Stimulated activated memory B cell treated with anti-CD40 and anti-IgM and Interleukin-4, amounts not matched to agents 10 μg/mL and 1 μg/mL and 100 μg/mL, for 72 hours (primary cell): ENCODE results near the gene HMX3.

Source experiments
- ATAC-seq: fragments of 150-1000 bp; cut with Tn5 transposase; 2 replicates; pipeline ENCODE4 v1.10.0; 2021
- H3K27ac Mint-ChIP-seq: one replicate; pipeline ENCODE4 v1.8.0; 2022; ENCODE audit warnings: mild to moderate bottlenecking, mixed read lengths
- H3K27me3 Mint-ChIP-seq: one replicate; pipeline ENCODE4 v1.8.0; 2022; ENCODE audit warnings: mixed read lengths
- H3K36me3 Mint-ChIP-seq: one replicate; pipeline ENCODE4 v1.8.0; 2022; ENCODE audit warnings: mixed read lengths
- H3K4me1 Mint-ChIP-seq: one replicate; pipeline ENCODE4 v1.8.0; 2022; ENCODE audit warnings: mixed read lengths
- H3K4me3 Mint-ChIP-seq: one replicate; pipeline ENCODE4 v1.8.0; 2022; ENCODE audit warnings: mild to moderate bottlenecking, moderate library complexity, mixed read lengths
- H3K9me3 Mint-ChIP-seq: one replicate; pipeline ENCODE4 v1.8.0; 2022; ENCODE audit warnings: mixed read lengths

Gene HMX3

DNA sequence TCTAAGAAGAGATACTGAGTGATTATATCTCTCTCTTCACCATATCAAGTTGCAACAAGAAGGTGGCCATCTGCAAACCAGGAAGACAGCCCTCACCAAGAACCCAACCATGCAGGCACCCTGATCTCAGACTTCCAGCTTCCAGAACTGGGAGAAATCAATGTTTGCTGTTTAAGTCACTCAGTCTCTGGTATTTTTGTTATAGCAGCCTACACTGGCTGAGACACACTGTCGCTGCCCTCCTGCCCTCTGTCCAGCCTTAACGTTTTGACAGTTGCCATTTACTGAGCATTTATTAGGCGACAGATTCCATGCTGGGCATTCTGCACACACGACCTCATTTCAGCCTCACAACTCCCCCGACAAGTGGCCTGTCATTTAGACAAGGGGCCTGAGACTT lies 9.5 kb upstream of the HMX3 start:
- Mint-ChIP-seq H3K27me3 (peaks cover 66% of the 10 kb centered on the region), H3K4me3 (no peak overlapping the region), H3K4me1 (no peaks in the 10 kb centered on the region), H3K27ac (no peak overlapping the region), H3K36me3 (no peaks in the 10 kb centered on the region), H3K9me3 (no peaks in the 10 kb centered on the region)
- ATAC-seq, result no peak

GRCh38 chr10:123129618-123130271 lies 6.0 kb upstream of the HMX3 start:
- ATAC-seq, result no peak
- Mint-ChIP-seq H3K27me3 (peaks cover 91% of the 10 kb centered on the region), H3K36me3 (no peaks in the 10 kb centered on the region), H3K9me3 (no peaks in the 10 kb centered on the region), H3K27ac (no peak overlapping the region), H3K4me3 (no peak overlapping the region), H3K4me1 (peaks cover 19% of the 10 kb centered on the region)

- Mint-ChIP-seq H3K4me3 (peak overlapping the region; percentile 48), H3K36me3 (no peaks in the 10 kb centered on the region), H3K27ac (peak overlapping the region; percentile 23), H3K27me3 (peaks cover 80% of the 10 kb centered on the region), H3K9me3 (no peaks in the 10 kb centered on the region), H3K4me1 (peaks cover 28% of the 10 kb centered on the region)
- peak; percentile 67 for ATAC-seq
These were observed 2.9 kb upstream of the HMX3 start for GRCh38 chr10:123132576-123133477.

DNA sequence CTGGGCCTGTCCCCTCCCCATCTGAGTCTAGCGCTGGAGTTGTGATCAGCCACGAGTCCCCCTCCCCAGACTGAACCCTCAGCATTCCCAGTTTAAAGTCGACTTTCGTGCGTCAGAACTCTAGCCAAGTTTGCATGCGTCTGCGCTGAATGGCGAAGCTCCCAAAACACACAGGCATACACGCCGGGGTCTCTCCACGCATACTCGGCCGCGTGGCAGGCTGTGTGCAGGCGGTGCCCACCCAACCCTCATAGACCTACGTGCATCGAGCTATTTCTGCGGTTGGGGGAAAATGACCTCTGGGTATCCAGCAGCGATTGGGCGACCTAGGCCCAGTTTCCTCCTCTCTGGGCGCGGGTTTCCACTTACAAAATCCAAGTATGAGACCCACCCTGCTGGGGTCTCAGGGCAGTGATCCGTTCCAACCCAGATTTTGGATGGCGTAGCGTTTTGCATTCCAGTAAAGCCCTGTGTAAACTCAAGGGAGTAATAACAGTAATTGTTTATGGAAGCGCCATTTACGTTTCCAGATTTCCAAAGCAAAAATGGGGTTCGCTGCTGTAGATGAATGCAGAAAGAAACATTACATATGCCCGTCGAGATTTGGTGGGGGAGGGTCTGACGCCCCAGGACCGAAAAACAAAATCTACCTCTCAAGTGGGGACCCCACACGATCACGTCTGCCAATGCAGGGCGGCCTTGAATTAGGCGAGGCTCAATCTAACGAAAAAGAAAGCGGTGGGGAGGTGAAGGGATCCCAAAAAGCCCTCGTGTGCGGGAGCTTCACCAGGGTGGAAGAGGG lies 2.0 kb upstream of the HMX3 start:
- Mint-ChIP-seq H3K4me1 (peaks cover 28% of the 10 kb centered on the region), H3K4me3 (peak overlapping the region; percentile 21), H3K36me3 (no peaks in the 10 kb centered on the region), H3K9me3 (no peaks in the 10 kb centered on the region), H3K27ac (peak overlapping the region; percentile 23), H3K27me3 (peaks cover 83% of the 10 kb centered on the region)
- no peak for ATAC-seq

- H3K4me1 Mint-ChIP-seq, result peaks cover 28% of the 10 kb centered on the region
- no peak overlapping the region for H3K27ac Mint-ChIP-seq
- ATAC-seq, result no peak
- H3K27me3 Mint-ChIP-seq, result peaks cover 83% of the 10 kb centered on the region
- H3K9me3 Mint-ChIP-seq, result no peaks in the 10 kb centered on the region
- no peaks in the 10 kb centered on the region for H3K36me3 Mint-ChIP-seq
- peak overlapping the region; percentile 21 for H3K4me3 Mint-ChIP-seq
These were observed 1.3 kb upstream of the HMX3 start for GRCh38 chr10:123134343-123134914.

- H3K36me3 Mint-ChIP-seq, result no peaks in the 10 kb centered on the region
- peaks cover 83% of the 10 kb centered on the region for H3K27me3 Mint-ChIP-seq
- H3K4me3 Mint-ChIP-seq, result no peak overlapping the region
- ATAC-seq, result no peak
- peaks cover 28% of the 10 kb centered on the region for H3K4me1 Mint-ChIP-seq
- H3K9me3 Mint-ChIP-seq, result no peaks in the 10 kb centered on the region
- H3K27ac Mint-ChIP-seq, result no peak overlapping the region
These were observed 805 bp upstream of the HMX3 start for GRCh38 chr10:123134915-123135414.

DNA sequence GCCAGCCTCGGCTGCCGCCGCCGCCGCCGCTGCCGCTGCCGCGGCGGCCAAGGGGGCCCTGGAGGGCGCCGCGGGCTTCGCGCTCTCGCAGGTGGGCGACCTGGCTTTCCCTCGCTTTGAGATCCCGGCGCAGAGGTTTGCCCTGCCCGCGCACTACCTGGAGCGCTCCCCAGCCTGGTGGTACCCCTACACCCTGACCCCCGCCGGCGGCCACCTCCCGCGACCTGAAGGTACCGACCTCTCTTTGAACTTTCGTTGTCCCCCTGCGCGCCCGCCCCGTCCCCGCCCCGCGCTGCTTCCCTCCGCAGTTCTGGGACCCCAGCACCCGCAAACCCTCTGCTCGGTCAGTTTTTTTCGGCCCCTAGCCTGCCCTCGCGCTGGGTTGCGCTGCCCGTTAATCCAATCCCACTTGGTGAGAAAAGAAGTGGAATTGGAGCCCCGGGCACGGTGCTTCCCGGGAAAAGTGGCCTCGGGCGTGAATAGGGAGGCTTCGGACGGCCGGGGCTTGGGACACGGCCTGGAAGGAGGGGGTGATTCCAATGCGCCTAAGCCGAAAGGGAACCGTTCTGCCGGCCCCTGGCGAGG lies 543 bp downstream of the HMX3 start:
- H3K36me3 Mint-ChIP-seq, result no peaks in the 10 kb centered on the region
- H3K27ac Mint-ChIP-seq, result peak overlapping the region; percentile 30
- no peaks in the 10 kb centered on the region for H3K9me3 Mint-ChIP-seq
- H3K27me3 Mint-ChIP-seq, result peaks cover 83% of the 10 kb centered on the region
- peak overlapping the region; percentile 50 for H3K4me3 Mint-ChIP-seq
- ATAC-seq, result no peak
- peaks cover 28% of the 10 kb centered on the region for H3K4me1 Mint-ChIP-seq

DNA sequence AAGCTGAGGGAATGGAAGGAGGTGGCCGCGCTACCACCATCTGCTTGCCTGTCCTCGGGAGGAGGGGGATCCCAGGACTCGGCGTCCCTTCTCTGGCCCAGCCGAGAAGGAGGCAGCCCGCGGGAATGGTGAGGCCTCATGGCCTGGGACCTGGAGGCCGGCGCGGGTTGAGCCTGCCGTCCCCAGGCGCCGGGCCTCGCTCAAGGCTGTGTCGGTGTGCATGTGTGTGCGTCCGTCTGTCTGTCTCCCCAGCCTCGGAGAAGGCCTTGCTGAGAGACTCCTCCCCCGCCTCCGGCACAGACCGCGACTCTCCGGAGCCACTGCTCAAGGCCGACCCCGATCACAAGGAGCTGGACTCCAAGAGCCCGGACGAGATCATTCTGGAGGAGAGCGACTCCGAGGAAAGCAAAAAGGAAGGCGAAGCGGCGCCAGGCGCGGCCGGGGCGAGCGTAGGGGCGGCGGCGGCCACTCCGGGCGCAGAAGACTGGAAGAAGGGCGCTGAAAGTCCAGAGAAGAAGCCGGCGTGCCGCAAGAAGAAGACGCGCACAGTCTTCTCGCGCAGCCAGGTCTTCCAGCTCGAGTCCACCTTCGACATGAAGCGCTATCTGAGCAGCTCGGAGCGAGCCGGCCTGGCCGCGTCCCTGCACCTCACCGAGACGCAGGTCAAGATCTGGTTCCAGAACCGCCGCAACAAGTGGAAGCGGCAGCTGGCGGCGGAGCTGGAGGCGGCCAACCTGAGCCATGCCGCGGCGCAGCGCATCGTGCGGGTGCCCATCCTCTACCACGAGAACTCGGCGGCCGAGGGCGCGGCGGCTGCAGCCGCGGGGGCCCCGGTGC lies 1.3 kb downstream of the HMX3 start:
- no peak for ATAC-seq
- H3K27me3 Mint-ChIP-seq, result peaks cover 83% of the 10 kb centered on the region
- H3K4me1 Mint-ChIP-seq, result peaks cover 28% of the 10 kb centered on the region
- peak overlapping the region; percentile 30 for H3K27ac Mint-ChIP-seq
- H3K36me3 Mint-ChIP-seq, result no peaks in the 10 kb centered on the region
- peak overlapping the region; percentile 58 for H3K4me3 Mint-ChIP-seq
- no peaks in the 10 kb centered on the region for H3K9me3 Mint-ChIP-seq

DNA sequence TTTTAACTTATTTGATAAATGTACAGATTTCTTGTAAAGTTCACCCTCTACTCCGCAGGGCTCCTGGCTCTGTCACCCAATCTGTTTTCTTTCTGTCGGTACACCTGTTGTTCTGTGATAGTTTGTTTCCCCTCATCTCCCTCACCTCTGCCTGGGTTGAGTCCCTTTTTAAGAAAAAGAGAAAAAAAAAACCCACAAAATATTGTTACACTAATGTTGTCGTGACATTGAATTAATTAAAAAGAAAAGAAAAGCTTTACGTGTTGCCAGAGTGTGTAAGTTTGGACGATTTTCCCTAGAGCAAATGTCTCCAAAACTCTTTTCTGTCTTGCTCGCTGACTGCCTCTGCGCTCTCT lies 3.4 kb downstream of the HMX3 start:
- Mint-ChIP-seq H3K36me3 (no peaks in the 10 kb centered on the region), H3K4me3 (no peak overlapping the region), H3K9me3 (peaks cover 2% of the 10 kb centered on the region), H3K4me1 (peaks cover 19% of the 10 kb centered on the region), H3K27ac (no peak overlapping the region), H3K27me3 (peaks cover 83% of the 10 kb centered on the region)
- ATAC-seq, result no peak

- Mint-ChIP-seq H3K4me3 (no peak overlapping the region), H3K27ac (no peak overlapping the region), H3K4me1 (peaks cover 15% of the 10 kb centered on the region)
These were observed 3.9 kb downstream of the HMX3 start for GRCh38 chr10:123139521-123140163.

GRCh38 chr10:123140164-123140982 lies 4.6 kb downstream of the HMX3 start:
- Mint-ChIP-seq H3K36me3 (no peaks in the 10 kb centered on the region), H3K4me1 (peaks cover 20% of the 10 kb centered on the region), H3K4me3 (no peak overlapping the region), H3K27ac (no peak overlapping the region), H3K9me3 (peaks cover 2% of the 10 kb centered on the region), H3K27me3 (peaks cover 90% of the 10 kb centered on the region)
- ATAC-seq, result no peak

More at GRCh38 chr10:123139521-123140163, 3.9 kb downstream of the HMX3 start:
- ATAC-seq, result no peak
- peaks cover 2% of the 10 kb centered on the region for H3K9me3 Mint-ChIP-seq
- peaks cover 83% of the 10 kb centered on the region for H3K27me3 Mint-ChIP-seq
- no peaks in the 10 kb centered on the region for H3K36me3 Mint-ChIP-seq

GRCh38 chr10:123140983-123141390 lies 5.2 kb downstream of the HMX3 start:
- Mint-ChIP-seq H3K27me3 (peaks cover 96% of the 10 kb centered on the region), H3K36me3 (no peaks in the 10 kb centered on the region), H3K4me3 (no peak overlapping the region), H3K4me1 (peaks cover 22% of the 10 kb centered on the region), H3K9me3 (peaks cover 2% of the 10 kb centered on the region), H3K27ac (no peak overlapping the region)
- no peak for ATAC-seq
